ENCODE measurements around the gene WDR18.

WDR18 gene

GRCh38 chr19:1032264-1032867, 48.2 kb downstream of the WDR18 start:
- no peak for TF ChIP-seq POLR2AphosphoS5 (IDR thresholded peaks at IDR 0.05; ENCODE audit: low read depth, low read length)
- no peak for TF ChIP-seq SIN3A (IDR thresholded peaks at IDR 0.05; ENCODE audit: borderline replicate concordance, insufficient read depth, low read length)
- no peak for TF ChIP-seq REST (IDR thresholded peaks at IDR 0.05; ENCODE audit: insufficient read depth in 1 of 2, low read depth in 2 of 2, low read length in 2 of 2)
- no peak for TF ChIP-seq TAF1 (IDR thresholded peaks at IDR 0.05; ENCODE audit: borderline replicate concordance, insufficient read depth, low read length)
- TF ChIP-seq FOXP2 (optimal IDR thresholded peaks at IDR 0.05; ENCODE audit: borderline replicate concordance, extremely low read depth, extremely low read length, insufficient read depth): no peak

DNA sequence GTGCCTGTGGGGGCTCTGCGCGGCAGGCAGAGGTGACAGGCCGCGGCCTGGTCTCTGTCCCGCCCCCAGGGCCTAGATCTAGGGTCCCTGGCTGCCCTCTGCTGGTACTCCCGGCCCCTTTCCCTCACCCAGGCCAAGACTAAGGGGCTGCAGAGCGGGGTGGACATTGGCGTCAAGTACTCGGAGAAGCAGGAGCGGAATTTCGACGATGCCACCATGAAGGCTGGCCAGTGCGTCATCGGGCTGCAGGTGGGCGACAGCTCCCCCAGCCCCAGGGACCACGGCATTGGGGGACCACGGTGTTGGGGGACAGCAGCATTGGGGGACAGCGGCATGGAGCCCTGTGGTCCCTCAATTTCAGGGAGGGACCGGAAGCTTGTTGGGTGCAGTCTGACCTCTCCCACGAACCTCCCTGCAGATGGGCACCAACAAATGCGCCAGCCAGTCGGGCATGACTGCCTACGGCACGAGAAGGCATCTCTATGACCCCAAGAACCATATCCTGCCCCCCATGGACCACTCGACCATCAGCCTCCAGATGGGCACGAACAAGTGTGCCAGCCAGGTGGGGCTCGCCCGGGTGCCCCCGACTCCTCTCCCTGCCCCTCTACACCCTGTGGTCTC, 52.0 kb downstream of the WDR18 start:
- TF ChIP-seq TAF1 (IDR thresholded peaks at IDR 0.05; ENCODE audit: borderline replicate concordance, insufficient read depth, low read length) (no peak), FOXP2 (optimal IDR thresholded peaks at IDR 0.05; ENCODE audit: borderline replicate concordance, extremely low read depth, extremely low read length, insufficient read depth) (no peak), SIN3A (IDR thresholded peaks at IDR 0.05; ENCODE audit: borderline replicate concordance, insufficient read depth, low read length) (no peak), REST (IDR thresholded peaks at IDR 0.05; ENCODE audit: insufficient read depth in 1 of 2, low read depth in 2 of 2, low read length in 2 of 2) (no peak), POLR2AphosphoS5 (IDR thresholded peaks at IDR 0.05; ENCODE audit: low read depth, low read length) (no peak)

- TF ChIP-seq REST (IDR thresholded peaks at IDR 0.05; ENCODE audit: insufficient read depth in 1 of 2, low read depth in 2 of 2, low read length in 2 of 2) (no peak), SIN3A (IDR thresholded peaks at IDR 0.05; ENCODE audit: borderline replicate concordance, insufficient read depth, low read length) (no peak)
These were observed 53.5 kb downstream of the WDR18 start for GRCh38 chr19:1037621-1038064.

DNA sequence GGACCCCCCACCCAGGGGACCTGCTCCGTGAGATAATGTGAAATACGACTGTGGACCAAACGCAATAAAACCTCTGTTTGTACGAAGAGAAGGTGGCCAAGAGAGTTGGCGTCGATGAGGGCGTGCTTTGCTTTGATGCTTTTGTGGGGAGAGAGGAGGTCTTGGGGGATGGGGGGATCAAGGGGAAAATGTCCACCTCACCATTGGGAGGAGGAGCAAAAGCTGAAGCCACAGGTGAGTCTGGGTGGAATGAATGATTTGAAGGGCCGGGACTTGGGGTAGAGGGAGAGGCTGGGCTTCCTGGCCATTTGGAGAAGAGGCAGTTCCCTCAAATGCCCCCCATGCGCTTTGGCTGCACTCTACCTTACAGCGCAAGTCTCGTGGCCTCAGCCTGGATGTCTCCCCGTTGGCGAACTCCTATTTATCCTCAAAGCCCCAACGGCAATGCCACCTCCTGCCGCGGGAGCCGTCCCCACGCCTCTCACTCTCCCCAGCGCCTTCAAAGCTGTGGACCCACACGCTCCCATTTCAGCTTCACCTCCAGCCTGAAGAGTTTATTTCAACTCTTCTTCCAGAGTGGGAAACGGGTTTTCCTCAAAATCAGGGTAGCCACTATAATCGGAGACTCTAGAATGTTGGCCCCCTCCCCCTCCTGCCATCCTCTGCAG, 55.0 kb downstream of the WDR18 start:
- TF ChIP-seq POLR2AphosphoS5 (IDR thresholded peaks at IDR 0.05; ENCODE audit: low read depth, low read length): no peak
- no peak for TF ChIP-seq FOXP2 (optimal IDR thresholded peaks at IDR 0.05; ENCODE audit: borderline replicate concordance, extremely low read depth, extremely low read length, insufficient read depth)
- no peak for TF ChIP-seq SIN3A (IDR thresholded peaks at IDR 0.05; ENCODE audit: borderline replicate concordance, insufficient read depth, low read length)
- TF ChIP-seq TAF1 (IDR thresholded peaks at IDR 0.05; ENCODE audit: borderline replicate concordance, insufficient read depth, low read length): no peak
- TF ChIP-seq REST (IDR thresholded peaks at IDR 0.05; ENCODE audit: insufficient read depth in 1 of 2, low read depth in 2 of 2, low read length in 2 of 2): no peak
